ENCODE data around the gene OR14A16.

The OR14A16 gene, protein sequence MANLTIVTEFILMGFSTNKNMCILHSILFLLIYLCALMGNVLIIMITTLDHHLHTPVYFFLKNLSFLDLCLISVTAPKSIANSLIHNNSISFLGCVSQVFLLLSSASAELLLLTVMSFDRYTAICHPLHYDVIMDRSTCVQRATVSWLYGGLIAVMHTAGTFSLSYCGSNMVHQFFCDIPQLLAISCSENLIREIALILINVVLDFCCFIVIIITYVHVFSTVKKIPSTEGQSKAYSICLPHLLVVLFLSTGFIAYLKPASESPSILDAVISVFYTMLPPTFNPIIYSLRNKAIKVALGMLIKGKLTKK
- 0 reads per million in 2 experiments for total RNA-seq

DNA sequence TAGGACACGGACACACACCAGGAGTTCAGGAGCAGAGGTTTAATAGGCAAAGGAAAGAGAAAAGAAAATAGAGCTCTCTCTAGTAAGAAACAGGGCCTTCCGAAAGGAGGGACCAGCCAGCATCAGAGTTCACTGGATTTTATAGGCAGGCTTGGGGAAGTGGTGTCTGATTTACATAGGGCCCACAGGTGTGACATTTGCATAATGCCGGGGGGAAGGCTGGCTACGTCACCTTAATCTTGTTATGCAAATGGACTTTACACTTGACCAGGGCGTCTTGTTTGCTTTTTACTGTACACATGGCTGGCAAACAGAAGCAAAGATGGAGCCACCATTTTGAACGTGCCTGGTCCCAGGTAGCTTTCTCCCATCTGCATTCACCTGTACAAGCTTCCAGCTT is at the start of gene OR14A16:
Gene OR14A16 (minus strand): TSS at position 97 of the 400 bp plus-strand sequence. CDS start 8,390 bp downstream, outside the sequence.
- DNase-seq (ENCODE audit: low read depth): no peak

DNA sequence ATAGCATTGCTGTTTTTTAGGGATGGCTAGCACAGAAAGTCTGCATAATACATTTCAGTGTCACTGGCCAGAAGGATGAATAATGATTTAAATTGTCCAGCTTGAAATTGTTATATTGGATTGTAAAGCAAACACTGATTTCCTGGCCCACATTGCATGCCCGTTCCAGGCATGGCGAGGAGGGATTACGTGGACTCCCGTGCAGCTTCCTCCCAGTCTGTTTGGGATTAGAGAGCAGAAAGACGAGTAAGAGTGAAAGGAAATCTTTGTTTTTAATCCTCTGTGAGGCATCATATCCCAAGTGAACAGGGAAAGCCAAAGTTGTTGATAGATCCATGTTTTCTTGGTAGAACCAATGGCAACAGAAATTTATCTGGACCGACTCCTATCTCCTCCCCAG is 41.5 kb upstream of the OR14A16 start:
- DNase-seq (ENCODE audit: low read depth): no peak

DNA sequence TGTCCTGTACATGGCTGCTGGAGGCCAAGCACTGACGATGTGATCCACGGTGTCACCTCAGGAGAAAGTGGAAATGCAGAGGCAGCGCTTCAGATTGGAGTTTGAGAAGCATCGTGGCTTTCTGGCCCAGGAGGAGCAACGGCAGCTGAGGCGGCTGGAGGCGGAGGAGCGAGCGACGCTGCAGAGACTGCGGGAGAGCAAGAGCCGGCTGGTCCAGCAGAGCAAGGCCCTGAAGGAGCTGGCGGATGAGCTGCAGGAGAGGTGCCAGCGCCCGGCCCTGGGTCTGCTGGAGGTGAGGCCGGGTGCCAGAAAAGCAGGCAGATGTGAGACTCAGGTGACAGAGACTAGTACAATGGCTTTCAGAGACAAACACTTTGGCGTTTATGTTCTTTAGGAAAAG is 40.7 kb upstream of the OR14A16 start:
- DNase-seq (ENCODE audit: low read depth): no peak

DNA sequence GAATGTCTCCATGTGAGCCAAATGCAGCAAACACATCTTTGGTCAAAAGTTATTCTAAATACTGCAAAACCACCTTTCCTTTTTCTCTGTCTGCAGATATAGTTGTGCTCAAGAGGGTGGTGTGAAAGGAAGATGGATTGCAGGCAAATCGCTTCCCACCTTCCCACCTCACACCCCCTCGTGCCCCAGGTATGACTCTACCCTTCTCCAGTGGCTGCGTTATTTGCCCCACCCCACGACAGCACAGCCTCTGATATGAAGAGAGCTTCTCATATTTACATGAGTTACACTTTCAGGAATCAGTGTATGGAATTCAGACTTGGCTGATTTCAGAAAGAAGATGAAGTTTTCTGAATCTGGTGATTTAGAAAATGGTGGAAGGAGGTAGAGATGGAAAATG is 38.8 kb upstream of the OR14A16 start:
- DNase-seq (ENCODE audit: low read depth): no peak

DNA sequence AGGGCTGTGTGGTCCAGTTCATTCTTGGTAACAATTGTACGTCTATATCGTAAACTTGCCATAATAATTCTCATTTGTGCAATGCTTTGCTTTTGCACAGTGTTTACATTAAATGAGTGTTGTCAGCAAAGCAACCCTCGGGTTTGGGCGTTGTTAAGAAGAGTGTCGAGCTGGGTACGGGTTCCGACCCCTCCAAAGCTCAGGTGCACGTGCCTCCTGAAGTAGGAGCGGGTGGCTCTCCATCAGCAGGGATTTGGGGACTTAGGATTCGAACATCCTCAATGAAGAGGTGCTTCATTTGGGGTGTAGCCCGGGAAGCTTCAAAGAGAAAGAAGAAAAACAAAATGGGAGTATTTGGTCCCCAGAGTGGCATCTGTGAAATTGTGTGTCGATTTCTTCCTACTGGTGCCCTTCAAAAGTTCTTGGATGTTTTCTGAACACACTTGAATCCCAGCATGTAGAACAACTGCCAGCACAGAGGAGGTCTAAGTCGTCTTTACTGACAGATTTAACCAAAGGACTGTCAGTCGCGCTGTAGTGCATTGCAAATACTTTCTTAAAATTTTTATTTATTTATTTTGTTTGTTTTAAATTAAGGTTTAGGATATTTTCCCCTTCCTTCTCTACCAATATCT is 34.2 kb upstream of the OR14A16 start:
- DNase-seq (ENCODE audit: low read depth): no peak

DNA sequence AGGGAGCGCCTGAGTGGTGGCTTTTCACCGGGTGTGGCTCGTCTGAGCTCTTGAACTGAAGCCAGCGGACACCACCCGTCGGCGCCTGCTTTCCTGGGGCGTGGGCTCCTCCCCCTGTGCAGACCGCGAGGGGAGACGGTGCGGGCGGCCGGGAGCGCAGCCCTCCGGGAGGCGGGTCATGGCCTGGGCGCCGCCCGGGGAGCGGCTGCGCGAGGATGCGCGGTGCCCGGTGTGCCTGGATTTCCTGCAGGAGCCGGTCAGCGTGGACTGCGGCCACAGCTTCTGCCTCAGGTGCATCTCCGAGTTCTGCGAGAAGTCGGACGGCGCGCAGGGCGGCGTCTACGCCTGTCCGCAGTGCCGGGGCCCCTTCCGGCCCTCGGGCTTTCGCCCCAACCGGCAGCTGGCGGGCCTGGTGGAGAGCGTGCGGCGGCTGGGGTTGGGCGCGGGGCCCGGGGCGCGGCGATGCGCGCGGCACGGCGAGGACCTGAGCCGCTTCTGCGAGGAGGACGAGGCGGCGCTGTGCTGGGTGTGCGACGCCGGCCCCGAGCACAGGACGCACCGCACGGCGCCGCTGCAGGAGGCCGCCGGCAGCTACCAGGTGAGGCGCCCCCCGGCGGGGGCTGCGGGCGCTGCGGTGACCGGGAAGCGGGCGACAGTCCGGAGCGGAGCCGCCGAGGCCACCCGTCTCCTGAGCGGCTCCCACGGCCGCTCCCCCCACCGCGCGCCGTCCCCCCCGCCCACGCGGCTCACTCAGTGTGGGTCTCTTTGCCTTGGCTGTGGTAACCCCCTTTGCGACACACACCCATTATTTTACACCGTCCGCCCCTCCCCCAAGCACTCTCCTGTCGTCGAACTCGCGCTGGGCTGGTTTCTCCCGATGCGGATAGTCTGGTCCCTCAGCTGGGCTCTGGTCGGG is 33.4 kb upstream of the OR14A16 start, which contains the start of gene TRIM58:
Gene TRIM58 (plus strand): TSS at position 119 of the 916 bp plus-strand sequence. CDS start 60 bp downstream, at position 179.
- no peak for DNase-seq (ENCODE audit: low read depth)

DNA sequence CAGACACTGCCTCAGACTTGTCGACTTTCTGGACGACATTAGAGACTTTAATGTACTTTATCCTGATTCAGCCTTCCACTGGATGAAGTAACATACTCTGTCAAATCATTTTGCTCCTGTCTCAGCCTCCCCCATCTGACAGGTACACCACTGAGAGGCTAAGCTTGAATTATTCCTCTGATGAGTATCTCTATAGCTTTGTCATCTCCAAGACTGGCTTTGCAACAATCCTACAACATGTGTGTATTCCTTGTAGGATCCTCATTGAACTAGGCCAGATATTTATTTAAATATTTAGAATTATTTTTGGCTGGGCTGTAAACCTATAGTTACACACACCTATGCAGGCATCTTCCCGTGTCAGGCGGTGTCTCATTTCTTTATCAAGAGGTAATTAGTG is 32.0 kb upstream of the OR14A16 start:
- no peak for DNase-seq (ENCODE audit: low read depth)

DNA sequence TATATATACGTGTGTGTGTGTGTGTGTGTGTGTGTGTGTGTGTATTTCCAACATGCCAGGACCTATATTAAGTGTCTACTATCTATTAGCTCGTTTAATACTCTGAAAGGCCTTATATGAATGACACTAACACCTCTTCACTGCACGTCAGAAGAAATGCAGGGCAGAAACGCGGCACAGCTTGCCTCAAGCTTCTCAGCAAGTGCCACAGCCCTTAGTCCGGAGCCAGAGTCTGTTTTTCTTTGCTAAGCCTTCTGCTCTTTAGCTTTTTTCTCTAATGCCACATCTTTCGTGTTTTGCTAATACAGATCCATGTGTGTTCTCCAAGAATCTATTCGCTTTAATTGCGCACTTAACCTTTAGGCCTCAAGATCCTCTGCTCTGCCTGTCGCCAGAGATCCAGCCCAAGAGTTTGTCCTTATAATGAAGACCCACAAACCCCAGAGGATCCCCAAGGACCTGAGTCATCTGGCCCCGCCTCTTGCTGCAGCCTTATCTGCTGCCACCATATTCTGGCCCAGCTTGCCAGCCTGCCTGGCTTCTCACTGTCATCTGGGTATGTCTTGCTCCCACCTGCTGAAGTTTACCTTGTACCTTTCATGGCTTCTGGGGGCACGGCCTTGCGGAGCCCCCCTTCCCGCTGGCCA is 31.1 kb upstream of the OR14A16 start:
- no peak for DNase-seq (ENCODE audit: low read depth)

DNA sequence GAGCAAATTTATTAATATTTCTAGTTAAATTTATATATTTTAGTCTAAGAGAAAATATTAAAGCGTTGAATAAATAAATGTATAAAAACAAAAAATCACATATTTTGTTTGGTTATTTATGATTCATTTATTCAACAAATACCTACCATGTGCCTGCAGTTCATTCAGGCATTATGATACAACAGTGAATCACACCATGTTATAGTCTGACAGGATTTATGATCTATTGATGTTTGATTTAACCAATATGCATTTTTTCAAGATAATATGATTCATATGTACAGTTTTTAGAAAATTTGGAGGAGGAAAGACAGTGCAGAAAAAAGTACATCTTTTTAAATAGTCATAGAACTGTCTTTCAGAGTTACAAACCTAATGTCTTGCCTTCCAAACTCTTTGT is 25.7 kb upstream of the OR14A16 start:
- DNase-seq (ENCODE audit: low read depth): no peak

DNA sequence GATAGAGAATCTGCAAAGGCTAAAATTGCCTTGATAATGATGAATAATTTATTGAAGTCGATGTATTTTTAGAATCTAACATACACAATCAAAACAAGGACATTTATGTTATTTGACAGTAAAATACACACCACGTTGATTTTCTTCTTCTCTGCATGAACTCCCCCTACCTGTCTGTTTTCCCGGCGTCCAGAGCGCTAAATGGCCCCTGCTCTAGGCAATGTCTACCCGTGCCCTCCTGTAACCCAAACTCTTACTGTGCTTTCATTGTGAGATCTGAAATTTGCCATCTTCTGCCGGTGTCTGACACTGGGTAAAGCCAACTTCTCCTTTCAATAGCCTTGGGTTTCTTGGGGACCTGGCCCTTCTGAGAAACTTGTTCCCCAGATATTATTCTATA is 24.4 kb upstream of the OR14A16 start:
- no peak for DNase-seq (ENCODE audit: low read depth)

DNA sequence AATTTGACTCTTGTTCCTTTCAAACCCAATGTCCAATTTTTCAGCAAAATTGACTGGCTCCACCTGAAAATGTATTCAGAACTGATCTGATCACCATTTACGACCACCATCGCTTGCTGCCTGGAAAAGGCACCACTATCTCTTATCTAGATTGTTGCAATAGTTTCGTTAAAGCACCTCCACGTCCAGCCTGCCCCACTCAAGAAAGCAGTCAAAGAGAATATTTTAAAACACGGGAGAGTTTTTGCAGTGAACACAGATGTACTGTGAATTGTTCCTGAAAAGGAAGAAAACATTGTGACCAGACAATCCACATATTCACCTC is 21.7 kb upstream of the OR14A16 start:
- DNase-seq (ENCODE audit: low read depth): no peak

DNA sequence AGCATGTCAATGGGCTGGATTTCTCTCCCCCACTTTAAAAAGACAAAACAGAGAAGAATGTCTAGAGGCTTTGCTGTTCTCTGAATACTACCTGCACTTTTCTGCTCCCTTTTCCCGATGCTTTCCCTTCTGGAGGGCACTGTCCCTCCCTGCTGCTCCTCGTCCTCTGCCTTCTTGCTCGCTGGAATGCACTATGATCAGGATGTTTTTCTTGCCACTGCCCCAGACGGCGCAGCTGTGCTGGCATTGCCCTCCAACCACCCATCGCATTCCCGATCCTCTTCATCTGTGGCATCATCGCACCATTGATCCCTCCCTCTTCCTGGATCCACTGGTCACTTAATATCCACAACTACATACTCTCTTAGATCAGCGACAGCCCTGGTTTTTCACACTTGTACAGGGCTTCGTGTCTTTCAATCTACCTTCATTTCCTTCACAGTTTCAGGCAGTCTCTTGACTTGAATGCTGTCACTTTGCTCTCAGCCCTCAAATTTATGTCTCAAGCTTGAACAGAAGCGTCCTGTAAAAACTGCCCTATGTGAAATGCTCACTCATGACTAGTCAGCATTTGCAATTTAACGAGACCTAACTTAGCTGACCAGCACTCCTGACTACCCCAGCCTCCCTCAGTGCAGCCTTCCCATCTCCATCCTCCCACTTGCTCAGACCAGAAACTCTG is 21.2 kb upstream of the OR14A16 start:
- no peak for DNase-seq (ENCODE audit: low read depth)

DNA sequence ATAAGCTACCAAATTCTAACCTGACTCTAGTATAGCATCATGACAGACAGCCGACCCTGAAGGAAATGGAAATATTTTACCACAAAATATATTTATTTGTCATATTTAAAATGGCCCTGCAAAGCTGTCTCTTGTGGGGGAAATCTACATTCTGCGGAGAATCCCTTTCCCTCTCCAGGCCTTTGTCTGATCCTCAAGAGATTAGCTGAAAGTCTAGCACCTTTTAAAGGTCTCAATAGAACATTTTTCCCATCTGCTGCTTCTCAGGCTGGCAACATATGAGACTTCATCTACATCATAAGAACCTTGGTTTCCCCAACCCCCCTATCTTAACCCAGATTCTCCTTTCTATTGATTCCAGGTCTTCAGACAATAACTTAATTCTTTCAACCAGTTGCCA is 19.5 kb upstream of the OR14A16 start:
- no peak for DNase-seq (ENCODE audit: low read depth)

DNA sequence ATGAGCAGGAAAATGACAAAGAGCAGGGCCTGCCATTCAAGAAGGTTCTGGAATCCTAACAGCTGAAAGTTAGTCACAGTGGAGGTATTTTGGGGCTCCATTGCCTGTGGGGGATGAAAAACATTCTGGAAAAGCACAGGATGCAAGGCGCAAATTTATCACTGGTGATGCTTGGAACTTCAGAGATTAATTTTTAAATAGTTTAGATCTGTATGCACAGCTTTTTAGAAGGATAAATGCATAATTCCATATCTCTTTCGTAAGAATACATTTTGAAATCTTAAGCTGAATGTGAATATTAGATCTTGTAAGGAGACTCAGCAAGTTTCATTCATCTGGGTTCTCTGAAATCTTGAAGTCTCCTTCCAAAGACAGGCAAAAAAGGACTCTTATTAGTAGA is 17.9 kb upstream of the OR14A16 start, which contains the start of gene OR11L1:
Gene OR11L1 (minus strand): TSS at position 101 of the 400 bp plus-strand sequence. CDS start 0 bp downstream, at position 101.
- no peak for DNase-seq (ENCODE audit: low read depth)

DNA sequence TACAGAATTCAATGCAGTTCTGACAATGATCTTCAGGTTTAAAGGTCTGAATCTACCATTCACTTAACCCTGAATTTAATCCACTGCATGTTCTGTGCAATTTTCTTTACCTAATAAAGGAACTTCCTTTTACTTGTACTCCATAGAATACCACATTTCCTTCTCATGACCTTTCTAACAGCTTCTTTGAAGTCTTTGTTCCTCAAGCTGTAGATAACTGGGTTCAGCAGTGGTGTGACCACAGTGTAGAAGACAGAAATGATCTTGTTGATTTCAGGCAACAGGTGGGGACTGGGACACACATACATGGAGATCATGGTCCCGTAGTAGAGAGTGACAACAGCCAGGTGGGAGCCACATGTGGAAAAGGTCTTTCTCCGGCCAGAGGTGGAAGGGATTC is 16.9 kb upstream of the OR14A16 start:
- DNase-seq (ENCODE audit: low read depth): no peak

DNA sequence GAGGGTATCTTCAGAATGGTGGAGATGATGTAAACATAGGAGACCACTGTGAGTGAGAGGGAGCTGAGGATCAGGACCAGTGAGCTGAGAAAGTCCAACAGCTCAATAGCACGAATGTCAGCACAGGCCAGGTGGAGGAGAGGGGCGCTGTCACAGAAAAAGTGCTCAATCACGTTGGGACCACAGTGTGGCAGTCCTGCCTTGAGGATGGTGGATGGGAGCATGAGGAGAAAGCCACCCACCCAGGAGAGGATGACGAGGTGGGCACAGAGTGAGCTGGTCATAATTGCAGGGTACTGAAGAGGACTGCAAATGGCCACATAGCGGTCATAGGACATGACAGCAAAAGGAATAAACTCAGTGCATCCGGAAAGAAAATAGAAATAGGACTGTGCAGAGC is 9.7 kb upstream of the OR14A16 start:
- no peak for DNase-seq (ENCODE audit: low read depth)

DNA sequence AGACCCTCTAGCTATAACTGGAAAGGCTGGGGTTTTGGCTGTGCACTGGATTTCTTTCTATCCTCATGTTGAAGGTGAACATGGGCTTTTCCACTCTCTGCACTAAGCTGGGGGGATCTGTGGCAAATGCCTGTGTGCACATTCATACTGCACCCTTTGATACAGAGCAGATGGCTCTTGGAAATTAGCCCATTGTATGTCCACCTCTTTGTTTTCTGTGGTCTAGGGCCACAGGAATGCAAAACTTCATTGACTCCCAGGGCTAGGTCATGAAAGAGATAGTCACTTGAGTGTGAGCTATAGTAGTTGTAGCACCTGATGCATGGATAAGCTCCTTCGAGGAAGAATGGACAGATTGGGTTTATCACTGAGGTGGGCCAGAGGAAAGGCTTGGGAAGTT is 5.7 kb upstream of the OR14A16 start:
- DNase-seq (ENCODE audit: low read depth): no peak

DNA sequence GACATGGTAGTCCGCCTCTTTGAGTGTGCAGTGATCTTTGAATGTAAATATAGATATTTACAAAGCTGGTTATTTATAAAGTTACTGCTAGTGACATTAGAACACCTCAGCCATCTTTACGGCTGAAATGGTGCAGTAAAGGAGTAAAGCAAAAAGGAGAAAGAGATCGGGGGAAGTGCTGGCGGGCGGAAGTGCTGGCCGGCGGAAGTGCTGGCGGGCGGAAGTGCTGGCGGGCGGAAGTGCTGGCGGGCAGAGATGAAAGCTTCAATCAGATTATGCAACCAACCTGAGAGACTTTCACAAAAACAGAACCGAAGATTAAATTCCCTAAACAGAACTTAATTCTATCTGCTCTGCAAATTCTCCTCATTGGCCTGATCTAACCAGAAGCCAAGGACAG is 1.4 kb upstream of the OR14A16 start:
- DNase-seq (ENCODE audit: low read depth): no peak

DNA sequence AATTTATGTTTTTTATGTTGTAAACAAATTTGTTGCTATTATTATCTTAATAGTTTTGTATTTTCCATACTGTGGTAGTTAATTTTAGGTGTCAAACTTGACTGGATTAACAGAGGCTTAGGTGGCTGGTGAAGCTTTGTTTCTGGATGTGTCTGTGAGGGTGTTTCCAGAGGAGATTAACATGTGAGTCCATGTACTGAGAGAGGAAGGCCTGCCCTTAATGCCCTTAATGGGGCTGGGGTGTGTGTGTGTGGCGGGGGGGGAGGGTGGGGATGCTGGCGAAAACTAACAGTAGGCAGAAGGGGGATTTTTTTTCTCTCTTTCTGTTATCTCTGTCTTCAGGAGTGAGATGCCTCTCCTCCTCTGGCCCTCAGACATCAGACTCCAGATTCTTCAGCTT is 1.9 kb downstream of the OR14A16 start:
- no peak for DNase-seq (ENCODE audit: low read depth)

DNA sequence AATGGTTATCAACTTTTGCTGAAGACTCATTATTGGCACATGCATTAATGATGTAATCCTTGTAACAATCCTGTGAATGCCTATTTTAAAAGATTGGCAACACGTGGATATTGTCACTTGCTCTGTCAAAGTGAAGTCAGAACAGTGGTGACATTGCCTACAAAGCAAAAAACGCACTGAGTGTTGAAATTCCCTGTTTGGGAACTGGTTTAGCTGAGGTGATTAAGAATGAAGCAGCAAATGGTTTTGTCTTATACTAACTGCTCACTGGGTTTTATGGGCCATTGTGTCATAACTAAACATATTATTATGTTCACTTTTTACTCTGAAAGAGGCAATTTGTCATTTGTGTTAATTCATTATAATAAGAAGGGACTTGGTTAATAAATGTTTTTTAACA is 11.3 kb downstream of the OR14A16 start:
- DNase-seq (ENCODE audit: low read depth): no peak

DNA sequence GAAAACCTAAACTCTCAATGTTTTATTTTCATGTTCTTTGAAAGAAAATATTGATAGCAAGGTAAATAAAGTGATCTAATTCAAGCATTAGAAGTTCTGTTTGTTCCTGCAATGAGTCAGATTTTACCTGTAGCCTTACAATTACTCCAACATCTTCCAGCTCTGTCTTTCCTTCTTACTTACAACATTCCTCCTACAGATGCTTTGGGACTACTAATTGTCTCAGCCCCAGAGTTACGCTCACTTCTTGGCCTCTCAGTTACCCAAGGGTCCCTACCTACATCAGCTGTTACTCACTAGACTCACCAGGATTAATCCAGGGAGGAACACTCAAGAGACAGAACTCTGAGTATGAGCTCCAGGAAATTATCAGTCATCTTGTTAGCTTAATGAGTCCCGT is 26.4 kb downstream of the OR14A16 start:
- DNase-seq (ENCODE audit: low read depth): no peak

DNA sequence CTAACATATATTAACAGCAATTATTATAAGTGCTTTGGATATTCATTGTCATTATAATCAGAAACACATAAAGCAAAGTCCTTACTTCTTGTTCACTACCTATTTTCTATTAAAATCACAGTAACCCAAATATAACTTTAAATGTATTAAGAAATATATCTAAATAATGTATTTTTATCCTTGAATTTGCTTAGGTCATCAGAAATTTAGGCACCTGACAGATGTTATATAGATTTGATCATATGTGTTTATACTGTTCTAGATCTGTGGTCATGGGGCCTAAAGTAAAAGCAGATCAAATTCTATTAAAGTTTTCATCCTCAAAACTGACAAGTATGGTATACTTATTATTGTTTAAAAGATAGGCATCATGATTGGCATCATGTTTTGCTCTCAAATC is 54.3 kb downstream of the OR14A16 start:
- DNase-seq (ENCODE audit: low read depth): no peak

Measured in T follicular helper cell (primary cell).